ENCODE measurements around the gene ZFAND3. TPM values are rescaled to one million over a fixed set of nuclear protein-coding genes. Genes with fewer than 3 reads are reported as not detected.

Gene ZFAND3
- total RNA-seq, 2 donors from 2014 or later: 61.1 to 83.6 TPM

GRCh38 chr6:38158762-38159350 is 339.3 kb downstream of the ZFAND3 start:
- DNase-seq (no peak), ATAC-seq (no peak)
- intact Hi-C loops (cut with DNase I): no loop called here

GRCh38 chr6:38159596-38159995 is 340.1 kb downstream of the ZFAND3 start:
- DNase-seq (no peak), ATAC-seq (no peak)
- intact Hi-C loops (cut with DNase I): no loop called here

GRCh38 chr6:38160831-38161230 is 341.3 kb downstream of the ZFAND3 start:
- DNase-seq (no peak), ATAC-seq (no peak)
- intact Hi-C loops (cut with DNase I): no loop called here

GRCh38 chr6:38161331-38161730 is 341.8 kb downstream of the ZFAND3 start:
- ATAC-seq (no peak), DNase-seq (no peak)
- intact Hi-C loops (cut with DNase I): no loop called here

GRCh38 chr6:38161754-38162492 is 342.4 kb downstream of the ZFAND3 start:
- intact Hi-C loops (cut with DNase I): no loop called here
- no peak for ATAC-seq
- no peak for DNase-seq

- intact Hi-C loops (cut with DNase I): no loop called here
- DNase-seq (no peak), ATAC-seq (no peak)
Observed at GRCh38 chr6:38162493-38163185, 343.1 kb downstream of the ZFAND3 start.

- DNase-seq (no peak), ATAC-seq (no peak)
- intact Hi-C loops (cut with DNase I): no loop called here
Observed at GRCh38 chr6:38163186-38164130, 343.9 kb downstream of the ZFAND3 start.

GRCh38 chr6:38164131-38164481 is 344.6 kb downstream of the ZFAND3 start:
- ATAC-seq: no peak
- DNase-seq: no peak
- intact Hi-C loops (cut with DNase I): no loop called here

- intact Hi-C loops (cut with DNase I): no loop called here
- ATAC-seq (no peak), DNase-seq (no peak)
Observed at GRCh38 chr6:38164671-38165108, 345.2 kb downstream of the ZFAND3 start.

GRCh38 chr6:38166411-38167240 is 347.1 kb downstream of the ZFAND3 start:
- intact Hi-C loops (cut with DNase I): no loop called here
- ATAC-seq (no peak), DNase-seq (peak; percentile 16)

- intact Hi-C loops (cut with DNase I): no loop called here
- DNase-seq (peak; percentile 16), ATAC-seq (no peak)
Observed at GRCh38 chr6:38167598-38167997, 348.1 kb downstream of the ZFAND3 start.

GRCh38 chr6:38168126-38168525 is 348.6 kb downstream of the ZFAND3 start:
- intact Hi-C loops (cut with DNase I): no loop called here
- ATAC-seq (no peak), DNase-seq (peak; percentile 7)

GRCh38 chr6:38168699-38169098 is 349.2 kb downstream of the ZFAND3 start:
- DNase-seq: no peak
- intact Hi-C loops (cut with DNase I): no loop called here
- ATAC-seq: no peak

GRCh38 chr6:38169221-38169976 is 349.9 kb downstream of the ZFAND3 start:
- ATAC-seq: no peak
- DNase-seq: no peak
- intact Hi-C loops (cut with DNase I): no loop called here

GRCh38 chr6:38169977-38170526 is 350.5 kb downstream of the ZFAND3 start:
- intact Hi-C loops (cut with DNase I): no loop called here
- DNase-seq: no peak
- ATAC-seq: no peak

GRCh38 chr6:38170666-38171355 is 351.3 kb downstream of the ZFAND3 start:
- no peak for DNase-seq
- intact Hi-C loops (cut with DNase I): no loop called here

More at GRCh38 chr6:38170666-38171355, 351.3 kb downstream of the ZFAND3 start:
- no peak for ATAC-seq

All from left cardiac atrium (tissue), 4 donors.